NCI-H2171 treated with DMSO at 0.1 percent for 48 hours (cell line): ENCODE results near the gene TBC1D5.

Experiments used
- DNase-seq: peaks from one replicate; lab custom pipeline; 2025; lab: John Stamatoyannopoulos, UW

Gene TBC1D5

DNA sequence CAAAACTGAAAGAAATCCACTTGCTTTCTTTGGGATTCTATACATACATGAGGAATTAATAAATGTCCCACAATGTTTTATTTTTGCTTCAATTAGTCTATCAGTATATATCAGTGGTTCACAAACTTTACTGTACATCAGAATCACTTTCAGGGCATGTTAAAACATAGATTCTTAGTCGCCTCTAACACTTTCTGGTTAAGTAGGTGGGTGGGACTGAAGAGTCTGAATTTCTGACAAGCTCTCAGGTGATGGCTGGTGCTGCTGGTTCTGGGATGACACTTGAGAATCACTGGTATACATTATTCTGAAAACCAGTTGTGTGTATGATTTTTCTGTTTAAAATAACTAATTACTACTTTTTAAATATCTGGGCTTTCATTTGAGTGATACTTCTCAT lies 393.3 kb downstream of the TBC1D5 start:
- DNase-seq: no peak

DNA sequence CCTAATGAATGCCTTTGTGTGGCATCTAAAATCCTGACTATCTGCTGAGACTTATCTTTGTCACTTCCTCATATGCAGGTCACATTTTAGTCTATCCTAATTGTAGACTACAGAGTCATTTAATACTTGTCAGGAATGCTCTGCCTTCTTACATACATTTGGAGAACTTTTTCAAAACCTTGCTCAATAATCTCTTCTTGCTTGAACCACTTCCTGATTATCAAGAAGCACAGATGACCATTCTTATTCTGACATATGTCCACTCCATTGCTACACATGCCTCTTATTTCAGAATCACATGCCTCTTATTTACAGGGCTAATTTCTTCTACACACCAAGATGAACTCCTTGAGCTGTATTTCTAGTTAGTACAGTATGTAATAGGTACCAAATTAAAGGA lies 400.3 kb downstream of the TBC1D5 start:
- no peak for DNase-seq

DNA sequence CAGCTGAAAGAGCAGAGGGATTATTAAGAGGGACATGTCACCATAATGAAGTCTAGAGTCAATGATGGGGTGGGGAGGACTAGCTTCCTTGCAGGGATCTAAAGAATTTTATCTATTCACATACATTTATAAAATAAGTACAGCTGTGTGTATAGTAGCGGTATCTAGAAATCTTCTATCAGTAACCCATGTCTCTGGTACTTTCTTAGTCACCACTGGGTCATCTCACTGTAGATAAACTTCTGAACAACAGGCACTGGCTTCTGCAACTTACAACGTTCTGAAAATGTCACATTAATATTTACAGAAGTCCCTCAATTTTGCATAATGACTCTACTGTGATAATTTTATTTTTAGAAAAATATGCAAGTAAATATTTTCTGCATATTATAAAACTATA lies 401.7 kb downstream of the TBC1D5 start:
- no peak for DNase-seq

DNA sequence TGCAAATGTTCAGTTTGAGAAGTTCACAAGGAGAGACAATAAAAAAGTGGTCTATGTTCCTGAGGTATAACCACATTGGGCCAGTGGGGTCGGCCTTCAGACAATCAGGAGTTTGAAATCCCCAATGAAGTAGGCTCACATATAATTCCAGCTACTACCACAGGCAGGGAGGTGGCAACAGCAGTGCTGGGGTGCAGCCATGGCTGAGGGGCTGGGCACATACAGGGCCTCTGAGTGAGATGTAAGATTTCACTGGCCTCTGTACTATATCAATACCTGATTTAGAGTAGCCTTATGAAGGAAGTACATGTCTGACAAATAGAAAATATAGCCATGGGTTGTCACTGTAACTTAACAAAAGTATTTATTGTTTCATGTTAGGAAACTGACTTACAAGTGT lies 402.2 kb downstream of the TBC1D5 start:
- no peak for DNase-seq

DNA sequence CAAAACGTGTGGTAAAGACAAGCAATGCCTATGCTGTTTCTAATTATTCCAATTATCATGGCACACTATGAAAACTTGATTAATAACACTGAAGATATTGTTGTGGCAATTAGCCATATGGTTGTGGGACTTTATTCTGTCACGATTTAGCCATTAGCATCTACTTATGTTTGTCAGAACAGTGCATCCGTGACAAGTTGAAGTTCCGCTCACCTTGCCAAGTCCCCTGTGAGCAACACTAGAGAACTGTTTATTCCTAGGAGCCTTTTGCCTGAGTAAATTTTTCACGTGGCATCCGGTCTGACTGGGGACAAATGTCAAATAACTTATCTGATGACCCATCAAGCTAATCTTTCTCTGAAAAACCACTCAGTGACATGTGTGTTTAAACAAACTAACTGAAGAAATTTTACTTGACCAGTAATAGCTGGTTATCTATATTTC lies 403.3 kb downstream of the TBC1D5 start:
- DNase-seq: no peak

DNA sequence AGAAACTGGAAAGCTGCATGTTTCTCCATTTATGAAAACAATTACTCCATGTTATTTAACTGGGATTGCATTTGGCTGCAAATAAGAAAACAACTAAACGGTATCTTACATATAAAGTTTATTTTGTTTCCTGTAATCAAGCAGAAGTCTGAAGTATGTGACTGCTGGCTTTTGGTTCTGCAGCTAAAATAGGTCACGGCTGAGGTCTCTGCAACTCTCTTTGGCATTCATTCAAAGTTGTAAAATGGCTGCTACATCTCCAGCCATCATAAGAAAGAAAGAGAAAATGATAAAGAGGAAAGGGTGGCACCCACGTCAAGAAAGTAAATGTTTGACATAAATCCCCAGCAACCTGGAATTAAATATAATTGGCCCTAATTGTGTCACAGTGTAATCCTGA lies 406.1 kb downstream of the TBC1D5 start:
- no peak for DNase-seq

DNA sequence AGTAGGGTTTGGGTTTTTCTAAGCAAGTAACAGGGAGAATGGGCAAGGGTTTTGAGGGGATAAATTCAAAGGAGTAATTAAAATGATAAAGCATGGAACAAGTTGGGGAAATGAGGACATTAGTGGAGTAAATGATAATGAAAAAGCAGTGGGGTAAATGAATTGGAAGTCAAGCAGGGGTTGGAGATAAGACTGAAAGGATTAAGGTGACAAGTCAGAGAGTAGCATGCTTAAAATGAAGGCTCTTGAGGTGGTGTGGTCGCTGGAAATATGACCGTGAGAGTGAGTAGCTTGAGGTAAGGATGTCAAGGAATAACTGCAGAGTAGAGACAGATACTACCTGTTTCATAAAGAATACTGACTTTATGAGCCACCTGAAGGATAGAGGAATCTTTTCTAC lies 408.5 kb downstream of the TBC1D5 start:
- no peak for DNase-seq

DNA sequence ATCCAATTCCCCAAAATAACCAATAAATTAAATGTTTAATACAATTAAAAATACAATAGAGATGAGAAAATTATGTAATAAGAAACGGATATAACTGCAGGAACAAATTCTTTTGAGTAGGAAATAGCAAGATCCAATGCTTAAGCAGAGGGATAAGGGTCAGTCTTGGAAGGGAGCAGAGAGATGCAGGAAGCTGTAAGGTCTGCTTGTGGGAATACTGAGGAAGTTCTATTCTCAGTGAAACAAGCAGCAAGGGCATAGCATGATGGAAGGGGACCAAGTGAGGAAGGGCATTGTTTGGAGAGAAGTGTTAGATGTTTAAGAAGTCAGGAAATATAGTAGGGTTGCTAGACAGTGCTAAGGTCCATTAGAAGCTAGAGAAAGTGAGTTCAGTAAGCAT lies 409.0 kb downstream of the TBC1D5 start:
- DNase-seq: no peak

DNA sequence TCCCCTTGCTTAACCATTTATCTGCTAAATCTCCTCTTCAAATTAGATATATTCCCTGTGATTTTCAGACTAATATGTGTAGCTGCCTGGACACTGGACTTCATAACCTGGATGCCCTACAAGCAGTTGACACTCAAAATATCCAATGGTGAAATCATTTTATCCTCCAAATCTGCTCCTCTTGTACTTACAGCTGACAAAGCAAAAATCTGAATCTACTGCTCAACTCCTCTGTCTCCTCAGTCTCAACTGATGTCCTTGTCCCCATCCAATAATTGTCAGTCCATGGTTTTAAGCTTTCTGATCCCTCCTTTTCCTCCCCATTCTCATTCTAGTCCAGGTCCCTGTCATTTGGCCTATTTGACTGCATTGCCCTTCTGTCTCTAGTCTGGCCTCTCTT lies 411.8 kb downstream of the TBC1D5 start:
- no peak for DNase-seq

DNA sequence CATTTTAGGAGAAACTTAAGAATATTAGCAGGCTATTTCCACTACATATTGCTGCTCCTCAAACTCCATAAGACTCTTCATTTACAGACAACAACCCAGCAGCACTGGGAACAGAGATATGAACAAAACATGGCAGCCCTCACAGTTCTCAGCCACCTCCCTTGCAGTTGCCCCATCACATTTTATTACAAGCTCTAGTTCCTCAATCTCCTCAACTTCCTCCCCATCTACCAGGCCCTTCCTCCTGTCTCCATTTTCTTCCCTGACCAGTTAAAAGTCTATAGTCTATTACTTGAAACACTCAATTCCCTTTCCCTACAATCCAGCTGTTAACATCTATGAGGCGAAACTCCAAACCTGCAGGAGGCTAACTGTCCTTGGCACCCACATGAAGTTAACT lies 412.5 kb downstream of the TBC1D5 start:
- no peak for DNase-seq

DNA sequence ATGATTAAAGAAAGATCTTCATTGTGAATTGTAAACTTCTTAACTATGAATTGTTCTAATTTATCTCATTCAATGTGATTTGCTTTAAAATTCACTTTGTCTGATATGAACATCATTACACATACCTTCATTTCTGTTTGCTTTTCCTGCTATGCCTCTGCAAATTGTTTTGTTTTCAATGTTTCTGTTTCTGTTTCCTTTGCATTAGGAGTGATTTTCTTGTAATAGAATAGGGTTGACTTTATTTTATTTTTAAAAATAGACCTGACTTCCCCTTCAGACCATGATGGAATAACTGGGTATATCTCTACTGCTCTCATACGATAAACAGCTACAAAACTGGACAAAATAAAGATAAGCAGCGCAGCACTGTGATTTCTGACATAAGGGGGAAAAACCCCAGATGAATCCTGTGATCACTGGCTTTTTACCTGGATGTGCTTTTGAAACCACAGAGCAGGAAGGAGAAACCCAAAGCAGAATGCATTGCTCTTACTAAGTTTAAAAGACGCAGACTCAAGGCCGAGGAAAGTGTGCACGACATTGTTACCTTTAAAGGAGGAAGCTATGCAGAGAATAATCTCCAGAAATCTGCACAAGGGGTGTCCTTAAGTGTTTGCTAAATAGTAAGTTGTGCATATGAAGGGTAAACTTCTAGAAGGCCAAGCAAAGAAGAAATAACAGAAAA lies 420.2 kb downstream of the TBC1D5 start:
- no peak for DNase-seq

DNA sequence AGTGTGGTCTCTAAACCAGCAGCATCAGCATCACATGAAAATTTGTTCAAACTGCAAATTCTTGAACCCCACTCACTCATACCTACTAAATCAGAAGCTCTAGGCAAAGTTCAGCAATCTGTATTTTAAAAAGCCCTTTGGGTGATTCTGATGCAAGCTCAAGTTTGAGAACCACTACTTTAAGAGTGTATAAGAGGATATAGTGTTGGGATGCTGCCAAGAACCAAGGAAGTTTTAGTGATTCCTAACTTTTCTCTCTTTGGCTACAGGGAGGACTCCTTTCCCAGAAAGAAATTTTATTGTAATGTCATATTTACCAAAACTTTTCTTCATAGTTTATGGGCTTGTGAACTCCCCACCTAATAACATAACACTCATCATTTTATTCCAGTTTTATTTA lies 422.2 kb downstream of the TBC1D5 start:
- no peak for DNase-seq

DNA sequence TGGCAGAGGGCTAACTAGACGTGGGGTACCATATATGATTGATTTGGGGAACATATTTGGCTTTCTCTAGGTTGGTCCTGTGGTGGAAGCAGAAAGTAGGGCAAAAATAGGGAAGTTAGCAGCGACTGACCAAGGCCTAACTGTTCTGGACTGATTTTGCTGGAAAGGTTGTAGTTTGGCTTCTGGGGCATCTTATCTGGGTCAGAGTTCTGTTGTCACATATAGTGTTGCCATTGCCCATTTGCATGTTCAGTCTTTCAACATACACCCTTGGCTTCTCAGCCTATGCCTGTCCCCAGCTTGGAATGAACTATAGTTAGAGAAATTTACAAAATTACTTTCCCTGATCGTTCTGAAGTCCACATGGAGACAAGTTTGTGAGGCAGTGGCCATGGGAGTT lies 426.5 kb downstream of the TBC1D5 start:
- no peak for DNase-seq

DNA sequence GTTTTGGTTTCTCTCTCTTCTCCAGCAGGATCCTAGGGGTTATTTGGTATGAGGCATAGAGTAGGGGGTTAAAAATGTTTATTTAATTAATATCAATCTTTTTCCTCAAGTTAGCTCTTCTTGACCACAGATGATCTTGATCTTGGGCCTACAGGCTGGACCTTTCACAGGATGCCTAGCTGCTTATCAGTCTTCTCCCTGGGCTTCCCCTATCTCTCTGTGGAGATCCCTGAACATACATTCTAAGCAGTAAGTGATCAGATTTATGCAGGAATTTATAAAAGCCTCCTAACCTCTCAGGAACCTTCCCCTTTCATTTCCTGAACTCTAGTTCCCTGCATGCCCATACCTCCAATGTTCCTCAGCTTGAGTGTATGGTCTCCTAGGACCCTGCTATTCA lies 428.3 kb downstream of the TBC1D5 start:
- DNase-seq: no peak

DNA sequence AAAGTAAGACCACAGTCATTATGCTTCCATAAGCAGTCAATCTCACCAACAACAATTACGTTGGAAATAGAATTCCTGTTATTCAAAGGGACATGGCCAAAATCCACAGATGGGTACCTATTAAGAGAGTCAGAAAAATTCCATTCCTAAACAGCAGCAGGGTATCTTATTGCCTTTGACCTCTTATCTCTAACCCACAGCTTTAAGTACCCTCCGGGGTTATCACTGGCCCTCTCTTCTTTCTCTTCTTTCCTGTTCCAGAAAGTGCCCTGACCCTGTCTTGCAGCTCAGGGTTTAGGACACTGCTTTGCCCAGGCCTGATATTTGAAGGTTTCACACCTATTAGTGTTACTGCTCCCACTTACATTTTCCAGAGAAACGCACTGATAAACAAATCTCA lies 428.7 kb downstream of the TBC1D5 start:
- no peak for DNase-seq

DNA sequence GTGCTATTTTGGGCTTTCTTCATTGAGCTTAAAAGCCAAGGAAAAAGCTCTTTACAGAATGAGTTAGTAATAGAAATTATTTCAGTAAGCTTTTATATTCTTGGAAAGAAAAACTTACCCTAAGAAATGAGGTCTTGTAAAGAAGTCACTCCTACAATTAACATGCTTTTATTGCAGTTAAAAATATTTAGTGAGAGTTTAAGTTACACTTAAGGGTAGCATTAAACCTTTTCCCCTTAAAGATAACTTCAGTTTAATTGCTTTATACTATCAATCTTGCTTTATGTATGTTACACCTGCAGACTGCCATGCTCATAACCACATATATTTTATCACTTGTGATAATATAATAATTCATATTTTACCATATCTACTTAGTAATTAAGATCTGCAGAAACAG lies 431.4 kb downstream of the TBC1D5 start:
- no peak for DNase-seq

DNA sequence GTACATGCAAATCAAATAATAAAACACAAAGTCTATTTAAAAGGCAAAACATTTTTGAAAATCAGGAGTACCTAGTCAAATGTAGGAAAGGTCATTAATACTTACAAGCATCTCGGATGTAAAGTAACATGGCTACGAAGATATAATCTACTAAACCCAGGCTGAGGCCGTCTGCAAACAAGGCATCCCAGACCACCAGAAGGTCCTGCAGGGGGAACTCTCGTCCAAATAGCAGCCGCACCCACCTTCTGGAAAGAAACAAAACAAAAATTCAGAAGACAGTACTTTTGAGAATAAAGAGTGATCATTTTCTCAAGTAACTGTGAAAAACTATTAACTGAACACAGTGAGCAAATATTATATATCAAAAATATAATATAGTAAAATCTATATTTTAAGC lies 434.5 kb downstream of the TBC1D5 start:
- DNase-seq: no peak

DNA sequence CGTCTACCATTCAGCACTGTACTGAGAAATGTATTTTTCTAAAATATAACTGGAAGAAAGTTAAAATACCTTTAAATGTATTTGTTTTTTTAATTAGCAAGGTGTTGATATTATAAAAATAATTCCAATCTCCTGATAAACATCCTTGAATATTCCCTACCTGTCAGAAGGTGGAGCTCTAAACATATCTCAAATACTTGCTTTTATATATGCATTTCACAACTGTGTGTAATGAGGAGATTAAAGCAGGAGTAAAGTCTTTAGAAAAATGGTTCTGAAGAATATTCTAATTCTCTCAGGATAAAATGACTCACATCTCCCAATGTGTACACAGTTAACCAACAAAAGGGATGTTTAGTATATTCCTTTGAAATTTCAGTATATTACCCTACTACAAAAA lies 434.9 kb downstream of the TBC1D5 start:
- peak; percentile 17 for DNase-seq

DNA sequence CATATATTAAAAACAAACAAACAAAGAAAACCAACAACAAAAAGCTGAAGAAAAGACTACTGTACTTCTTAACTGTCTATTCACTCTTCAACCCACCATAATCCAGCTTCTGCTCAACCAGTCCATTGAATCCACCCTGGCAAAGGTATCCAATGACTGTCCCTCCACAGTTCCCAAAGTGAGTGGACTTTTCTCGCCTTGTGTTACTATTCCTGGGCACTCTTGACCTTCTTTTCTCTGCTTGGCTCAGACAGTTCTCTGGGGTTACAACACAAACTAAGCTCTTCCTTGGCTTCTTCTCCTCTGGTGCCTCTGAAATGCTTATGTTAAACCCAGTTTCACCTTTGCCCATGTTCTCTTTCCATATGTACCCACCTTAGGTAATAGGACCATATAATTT lies 437.5 kb downstream of the TBC1D5 start:
- DNase-seq: no peak

DNA sequence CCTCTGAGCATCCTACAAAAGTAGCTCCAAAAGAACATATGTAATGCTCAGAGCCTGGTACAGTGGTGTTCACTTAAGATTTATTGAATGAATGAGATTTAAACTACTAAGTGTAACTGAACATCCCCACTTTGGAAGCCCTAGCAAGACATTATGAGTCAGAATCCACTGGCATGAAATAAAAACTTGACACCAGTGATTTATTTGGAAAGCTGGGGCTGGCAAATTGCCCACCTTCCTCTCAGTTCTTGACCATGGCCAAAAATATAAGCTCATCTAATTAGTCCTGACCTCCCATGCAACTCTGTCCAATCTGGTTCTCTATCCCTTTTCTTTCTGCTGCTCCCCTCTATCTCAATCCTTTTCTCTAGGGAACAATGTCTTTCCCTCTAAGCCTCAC lies 439.7 kb downstream of the TBC1D5 start:
- DNase-seq: no peak

DNA sequence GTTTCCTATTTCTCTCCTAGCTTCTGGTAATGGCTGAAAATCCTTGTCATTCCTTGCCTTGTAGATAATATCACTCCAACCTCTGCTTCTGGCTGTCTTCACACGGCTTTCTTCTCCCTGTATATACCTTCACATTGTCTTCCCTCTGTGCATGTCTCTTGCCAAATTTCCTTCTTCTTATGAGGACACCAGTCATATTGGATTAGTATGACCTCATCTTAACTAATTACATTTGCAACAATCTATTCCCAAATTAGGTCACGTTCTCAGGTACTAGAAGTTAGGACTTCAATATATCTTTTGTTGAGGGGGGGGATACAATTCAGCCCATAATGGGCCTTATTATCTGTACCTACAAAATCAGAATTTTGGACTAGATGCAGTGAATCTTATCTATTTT lies 440.3 kb downstream of the TBC1D5 start:
- no peak for DNase-seq

DNA sequence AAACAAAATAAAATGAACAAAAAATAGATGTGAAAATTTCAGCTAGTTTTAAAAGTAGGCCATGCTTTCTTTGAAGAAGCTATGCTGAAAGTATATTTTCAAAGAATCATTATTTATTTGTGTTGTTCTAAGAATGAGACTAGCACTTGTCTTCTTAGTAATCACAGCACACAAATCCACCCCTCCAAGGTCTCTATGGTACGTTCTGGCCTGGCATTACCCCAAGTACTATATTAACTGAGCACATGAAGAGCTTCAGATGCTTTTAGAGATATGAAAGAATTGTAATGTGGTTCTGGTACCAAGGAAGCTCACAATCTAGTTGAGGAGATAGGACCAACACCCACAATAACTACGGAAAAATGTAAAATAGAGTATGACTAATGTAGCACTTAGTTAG lies 441.2 kb downstream of the TBC1D5 start:
- no peak for DNase-seq

DNA sequence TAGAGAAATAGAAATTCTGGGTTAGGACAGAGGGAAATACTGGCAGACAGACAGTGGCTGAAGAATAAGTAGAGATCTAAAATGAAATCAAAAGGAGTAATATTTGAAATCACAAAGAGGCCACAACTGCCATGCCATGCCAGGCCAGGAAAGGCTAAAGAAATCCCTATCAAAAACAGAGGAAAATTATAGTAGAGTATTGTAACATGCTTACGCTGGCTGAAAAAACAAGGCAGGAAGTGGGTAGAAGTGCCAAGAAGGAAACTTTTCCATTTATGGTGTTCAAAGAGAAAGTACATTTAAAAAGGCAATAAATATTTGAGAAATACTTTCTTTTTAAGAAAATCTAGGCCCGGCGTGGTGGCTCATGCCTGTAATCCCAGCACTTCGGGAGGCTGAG lies 442.0 kb downstream of the TBC1D5 start:
- no peak for DNase-seq

DNA sequence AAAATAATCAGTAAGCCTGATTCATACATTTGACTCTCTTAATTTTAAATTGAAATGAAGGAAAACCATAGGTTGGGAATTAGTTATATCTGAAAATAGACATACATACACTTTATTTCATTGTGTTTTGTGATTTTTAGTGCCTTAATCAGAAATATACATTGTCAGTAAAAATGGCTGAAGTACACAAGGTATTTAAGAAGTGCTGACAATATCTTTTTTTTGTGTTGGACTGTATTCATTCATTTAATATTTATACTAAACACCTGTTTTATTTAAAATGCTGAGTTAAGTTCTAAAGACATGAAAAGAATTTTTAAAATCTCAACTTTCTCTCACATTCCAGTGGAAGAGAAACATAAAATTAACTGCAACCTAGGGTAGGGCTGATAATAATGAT lies 444.4 kb downstream of the TBC1D5 start:
- DNase-seq: no peak

DNA sequence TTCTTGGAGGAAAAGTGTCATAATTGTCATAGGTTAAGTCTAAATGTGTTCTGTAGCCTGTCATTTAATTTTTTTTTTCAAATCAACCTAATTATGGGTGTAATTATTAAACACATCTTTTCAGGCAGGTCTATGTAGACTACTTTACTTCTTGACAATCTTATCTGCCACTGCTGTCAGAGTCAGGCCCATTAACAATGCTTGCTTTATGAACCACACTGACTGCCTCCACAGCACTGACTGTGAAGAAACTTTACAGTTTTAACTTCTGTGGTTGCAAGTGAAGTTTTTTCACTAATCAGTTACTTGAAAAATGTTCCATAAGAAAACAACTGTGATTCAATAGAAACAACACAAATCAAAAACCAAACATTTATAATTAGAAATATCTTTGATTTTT lies 449.9 kb downstream of the TBC1D5 start:
- DNase-seq: no peak
